GM20000 (cell line): ENCODE results near the gene MICAL1.

Experiments
- DNase-seq: peaks from one replicate; pipeline ENCODE4 v3.0.0; 2012; ENCODE audit warnings: low spot score
- CTCF ChIP-seq: IDR thresholded peaks from 2 replicates; pipeline ENCODE4 v1.5.1; 2012; ENCODE audit warnings: mild to moderate bottlenecking, control low read depth; ENCODE audit errors: extremely low read depth, missing control alignments

MICAL1 gene

GRCh38 chr6:109491207-109491938 is 35.8 kb upstream of the MICAL1 start:
- no peak for TF ChIP-seq CTCF
- DNase-seq: peak; percentile 31

GRCh38 chr6:109490713-109491112 is 35.1 kb upstream of the MICAL1 start:
- TF ChIP-seq CTCF: no peak
- no peak for DNase-seq

GRCh38 chr6:109488001-109488400 is 32.4 kb upstream of the MICAL1 start:
- no peak for TF ChIP-seq CTCF
- DNase-seq: no peak

- no peak for DNase-seq
- TF ChIP-seq CTCF: no peak
Observed at GRCh38 chr6:109486068-109486467, 30.5 kb upstream of the MICAL1 start.

DNA sequence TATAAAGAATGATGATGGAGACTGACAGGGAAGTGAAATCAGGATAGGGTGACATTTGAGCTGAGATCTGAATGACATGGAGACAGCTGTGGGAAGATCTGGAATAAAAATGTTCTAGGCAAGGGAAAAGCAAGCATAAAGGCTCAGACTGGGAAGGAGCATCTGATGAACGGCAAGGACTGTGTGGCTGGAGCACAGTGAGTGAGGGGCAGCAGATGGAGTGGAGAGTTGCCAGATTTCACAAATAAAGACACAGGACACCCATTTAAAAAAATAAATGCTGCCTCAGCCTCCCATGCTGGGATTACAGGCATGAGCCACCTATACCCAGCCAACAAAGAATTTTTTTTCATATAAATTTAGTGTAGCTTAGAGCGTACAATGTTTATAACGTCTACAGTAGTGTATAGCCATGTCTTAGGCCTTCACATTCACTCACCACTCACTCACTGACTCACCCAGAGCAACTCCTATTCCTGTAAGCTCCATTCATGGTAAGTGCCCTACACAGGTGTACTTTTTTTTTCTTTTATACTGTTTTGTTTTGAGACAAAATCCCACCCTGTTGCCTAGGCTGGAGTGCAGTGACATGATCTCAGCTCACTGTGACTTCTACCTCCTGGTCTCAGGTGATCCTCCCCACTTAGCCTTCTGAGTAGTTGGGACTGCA is 29.8 kb upstream of the MICAL1 start:
- DNase-seq: no peak
- no peak for TF ChIP-seq CTCF

DNA sequence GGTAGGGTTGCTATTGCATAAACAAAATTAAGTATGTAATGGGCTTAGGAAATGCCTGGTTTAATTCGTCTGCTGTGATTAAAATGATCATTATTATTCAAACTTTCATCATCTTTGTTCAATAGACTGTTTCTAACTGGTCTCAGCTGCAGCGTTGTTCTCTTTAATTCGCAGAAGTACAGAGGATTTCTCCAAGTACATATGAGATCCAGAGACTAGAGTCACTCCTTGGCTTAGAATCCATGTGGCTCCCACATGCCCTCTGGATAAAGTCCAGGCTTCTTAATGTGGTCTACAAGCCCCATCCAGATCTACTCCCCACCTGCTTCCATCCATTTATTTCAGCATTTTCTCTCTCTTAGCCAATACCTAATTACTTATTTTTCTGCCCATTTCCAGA is 28.6 kb upstream of the MICAL1 start:
- TF ChIP-seq CTCF: no peak
- DNase-seq: no peak

GRCh38 chr6:109483735-109484057 is 28.1 kb upstream of the MICAL1 start:
- no peak for TF ChIP-seq CTCF
- no peak for DNase-seq
